Mesothelial cell of epicardium (in vitro differentiated cells): ENCODE measurements around the gene FGFR1OP2. TPM values are rescaled to one million over a fixed set of nuclear protein-coding genes. Genes with fewer than 3 reads are reported as not detected.
A peak's percentile ranks its signal among the peaks of the same experiment; 100 is the strongest.

Experiments
- DNase-seq, 2 experiments: peaks; one replicate each; pipeline ENCODE4 v3.0.0; 2021; ENCODE audit warnings: low spot score in 2 of 2; ENCODE audit not compliant: unreplicated experiment in 2 of 2
- H3K27ac Mint-ChIP-seq: 2 replicates; pipeline ENCODE4 v1.8.0; 2021; ENCODE audit warnings: mixed read lengths
- H3K27me3 Mint-ChIP-seq: 2 replicates; pipeline ENCODE4 v1.8.0; 2021; ENCODE audit warnings: low read depth, mixed read lengths
- H3K36me3 Mint-ChIP-seq: 2 replicates; pipeline ENCODE4 v1.8.0; 2021; ENCODE audit warnings: mixed read lengths
- H3K4me1 Mint-ChIP-seq: 2 replicates; pipeline ENCODE4 v1.8.0; 2021; ENCODE audit warnings: mixed read lengths
- H3K4me3 Mint-ChIP-seq: 2 replicates; pipeline ENCODE4 v1.8.0; 2021; ENCODE audit warnings: mild to moderate bottlenecking, moderate library complexity, mixed read lengths
- H3K9me3 Mint-ChIP-seq: 2 replicates; pipeline ENCODE4 v1.8.0; 2021; ENCODE audit warnings: mixed read lengths
- total RNA-seq: library from RNA; stranded (reverse); gene quantifications from 3 replicates; pipeline ENCODE4 v1.2.1, GENCODE V29; 2021
- TF ChIP-seq, protein P1 (sequence below): fragments of 200-600 bp; sonication (generic); IDR thresholded peaks from one replicate; pipeline ENCODE4 v1.5.0; 2021; ENCODE audit warnings: antibody characterized with exemption; ENCODE audit not compliant: unreplicated experiment

The FGFR1OP2 gene
- total RNA-seq, 1 donor from 2014 or later: 52.6 TPM

DNA sequence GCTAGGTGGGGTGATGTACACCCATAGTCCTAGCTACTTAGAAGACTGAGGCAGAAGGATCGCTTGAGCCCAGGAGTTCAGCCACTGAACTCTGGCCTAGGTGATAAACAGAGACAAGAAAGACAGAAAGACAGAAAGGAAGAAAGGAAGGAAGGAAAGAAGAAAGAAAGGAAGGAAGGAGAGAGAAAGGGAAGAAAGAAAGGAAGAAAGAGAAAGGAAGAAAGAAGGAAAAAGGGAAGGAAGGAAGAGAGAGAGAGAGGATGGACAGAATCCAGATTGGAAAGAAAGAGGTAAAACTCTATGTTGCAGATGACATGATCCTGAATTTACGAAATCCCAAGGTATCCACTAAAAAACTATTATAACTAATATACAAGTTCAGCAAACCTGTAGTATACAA, 8.7 kb upstream of the FGFR1OP2 start:
- no peak overlapping the region for H3K27ac Mint-ChIP-seq

DNA sequence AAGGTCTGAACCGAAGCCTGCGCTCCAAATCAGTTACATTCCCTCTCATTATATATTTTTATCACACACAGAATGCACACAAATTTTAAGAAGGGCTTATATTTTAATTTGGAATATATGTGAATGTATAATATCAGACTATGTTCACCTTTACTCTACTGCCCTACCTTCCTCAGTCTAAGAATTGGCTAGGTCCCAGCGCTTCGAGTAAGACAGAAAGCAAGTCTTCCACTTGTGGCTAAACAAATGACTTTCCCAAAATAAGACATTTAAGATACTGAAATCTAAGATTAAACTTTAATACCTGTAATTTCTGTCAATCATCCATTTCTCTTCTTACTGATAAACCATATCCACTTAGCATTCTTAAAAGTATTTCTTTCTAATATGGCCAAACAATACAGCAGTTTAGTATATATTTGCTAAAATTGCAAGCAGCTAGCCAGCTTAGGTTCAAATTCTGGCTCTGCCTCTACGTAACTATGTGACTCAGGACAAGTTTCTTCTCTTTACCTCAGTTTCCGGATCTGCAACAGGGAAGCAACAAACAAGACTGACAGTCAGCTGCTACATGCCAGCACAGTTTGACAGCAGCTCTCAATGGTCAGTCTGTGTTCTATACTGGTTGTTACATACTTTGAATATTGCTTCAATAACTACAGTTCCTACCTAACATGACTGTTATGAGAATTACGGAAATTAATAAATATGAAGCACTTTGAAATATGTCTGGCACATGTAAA, 2.5 kb upstream of the FGFR1OP2 start:
- H3K4me3 Mint-ChIP-seq: peak overlapping the region; percentile 95

More for the DNA sequence above, 8.7 kb upstream of the FGFR1OP2 start:
- Mint-ChIP-seq H3K4me3 (no peak overlapping the region), H3K9me3 (peaks cover 3% of the 10 kb centered on the region), H3K36me3 (peaks cover 26% of the 10 kb centered on the region), H3K4me1 (peaks cover 2% of the 10 kb centered on the region), H3K27me3 (no peaks in the 10 kb centered on the region)
- DNase-seq: no peak
- TF ChIP-seq, protein P1, sequence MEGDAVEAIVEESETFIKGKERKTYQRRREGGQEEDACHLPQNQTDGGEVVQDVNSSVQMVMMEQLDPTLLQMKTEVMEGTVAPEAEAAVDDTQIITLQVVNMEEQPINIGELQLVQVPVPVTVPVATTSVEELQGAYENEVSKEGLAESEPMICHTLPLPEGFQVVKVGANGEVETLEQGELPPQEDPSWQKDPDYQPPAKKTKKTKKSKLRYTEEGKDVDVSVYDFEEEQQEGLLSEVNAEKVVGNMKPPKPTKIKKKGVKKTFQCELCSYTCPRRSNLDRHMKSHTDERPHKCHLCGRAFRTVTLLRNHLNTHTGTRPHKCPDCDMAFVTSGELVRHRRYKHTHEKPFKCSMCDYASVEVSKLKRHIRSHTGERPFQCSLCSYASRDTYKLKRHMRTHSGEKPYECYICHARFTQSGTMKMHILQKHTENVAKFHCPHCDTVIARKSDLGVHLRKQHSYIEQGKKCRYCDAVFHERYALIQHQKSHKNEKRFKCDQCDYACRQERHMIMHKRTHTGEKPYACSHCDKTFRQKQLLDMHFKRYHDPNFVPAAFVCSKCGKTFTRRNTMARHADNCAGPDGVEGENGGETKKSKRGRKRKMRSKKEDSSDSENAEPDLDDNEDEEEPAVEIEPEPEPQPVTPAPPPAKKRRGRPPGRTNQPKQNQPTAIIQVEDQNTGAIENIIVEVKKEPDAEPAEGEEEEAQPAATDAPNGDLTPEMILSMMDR: no peak

DNA sequence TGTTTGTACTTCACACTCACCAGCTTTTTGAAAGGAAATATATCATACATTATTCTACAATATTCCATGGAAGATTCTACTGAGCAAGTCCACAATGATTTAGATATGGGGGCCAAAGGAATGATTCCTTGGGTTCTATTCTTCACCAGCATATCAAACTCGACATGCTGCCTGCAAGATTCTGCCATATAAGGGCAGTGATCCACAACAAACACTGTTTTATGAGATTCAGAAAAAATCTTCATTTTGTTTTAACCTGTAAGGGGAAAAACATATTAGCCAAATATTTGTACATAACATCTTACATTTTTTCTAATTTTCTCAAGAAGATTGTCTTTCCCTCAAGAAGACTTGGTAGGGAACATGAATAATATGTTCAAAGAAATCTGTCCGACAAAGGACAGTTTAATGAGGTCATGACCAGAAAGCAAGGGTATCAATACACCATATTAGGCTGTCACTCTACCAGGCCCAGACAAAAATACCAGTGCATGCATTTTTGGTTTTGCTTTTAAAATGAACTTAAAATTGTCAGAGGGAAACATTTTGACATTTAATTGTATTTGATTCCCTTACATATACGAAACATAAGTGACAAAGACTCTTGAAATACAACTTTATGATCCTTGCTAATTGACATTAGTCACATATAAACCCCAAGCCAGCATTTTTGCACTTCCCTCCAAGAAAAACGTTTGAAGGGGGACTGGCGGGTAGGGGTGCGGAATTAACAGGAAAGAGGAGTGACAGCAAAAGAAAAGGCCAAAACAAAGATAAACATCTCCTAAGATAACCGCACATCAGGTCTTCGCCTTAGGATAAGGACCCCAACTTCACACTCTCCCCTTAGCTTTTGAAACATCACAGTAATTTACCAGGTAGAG, 1.5 kb upstream of the FGFR1OP2 start:
- Mint-ChIP-seq H3K4me3 (peak overlapping the region; percentile 95), H3K36me3 (peaks cover 6% of the 10 kb centered on the region), H3K9me3 (no peaks in the 10 kb centered on the region), H3K27ac (peak overlapping the region; percentile 100), H3K4me1 (peaks cover 37% of the 10 kb centered on the region), H3K27me3 (no peaks in the 10 kb centered on the region)
- no peak for DNase-seq
- TF ChIP-seq, protein P1: no peak

More for the DNA sequence above, 2.5 kb upstream of the FGFR1OP2 start:
- TF ChIP-seq, protein P1: no peak
- no peak for DNase-seq
- Mint-ChIP-seq H3K9me3 (no peaks in the 10 kb centered on the region), H3K27me3 (no peaks in the 10 kb centered on the region), H3K27ac (no peak overlapping the region), H3K4me1 (peaks cover 37% of the 10 kb centered on the region), H3K36me3 (peaks cover 9% of the 10 kb centered on the region)

DNA sequence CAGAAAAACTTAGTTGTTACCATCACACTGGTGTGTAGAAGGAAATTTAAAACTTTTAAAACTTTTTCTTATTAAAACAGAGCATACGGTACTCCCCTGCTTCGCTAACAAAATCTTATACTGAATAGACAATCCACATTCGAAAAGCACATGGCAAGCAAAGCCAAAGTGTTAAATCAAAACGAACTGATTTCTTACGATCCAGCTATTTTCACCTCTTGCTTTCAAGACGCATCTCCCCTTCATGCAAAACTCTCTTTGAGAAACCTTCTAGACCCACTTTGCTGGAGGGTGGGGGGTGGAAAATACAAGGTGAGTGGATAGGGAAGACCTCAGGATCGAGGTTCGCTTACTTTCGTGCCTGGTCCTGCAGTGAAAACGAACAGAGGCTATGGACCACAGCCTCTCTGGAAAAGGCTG, 817 bp upstream of the FGFR1OP2 start:
- H3K36me3 Mint-ChIP-seq: peaks cover 5% of the 10 kb centered on the region
- TF ChIP-seq, protein P1: no peak
- no peak for DNase-seq
- peak overlapping the region; percentile 100 for H3K27ac Mint-ChIP-seq
- no peaks in the 10 kb centered on the region for H3K9me3 Mint-ChIP-seq
- peak overlapping the region; percentile 95 for H3K4me3 Mint-ChIP-seq
- H3K4me1 Mint-ChIP-seq: peaks cover 37% of the 10 kb centered on the region
- no peaks in the 10 kb centered on the region for H3K27me3 Mint-ChIP-seq

DNA sequence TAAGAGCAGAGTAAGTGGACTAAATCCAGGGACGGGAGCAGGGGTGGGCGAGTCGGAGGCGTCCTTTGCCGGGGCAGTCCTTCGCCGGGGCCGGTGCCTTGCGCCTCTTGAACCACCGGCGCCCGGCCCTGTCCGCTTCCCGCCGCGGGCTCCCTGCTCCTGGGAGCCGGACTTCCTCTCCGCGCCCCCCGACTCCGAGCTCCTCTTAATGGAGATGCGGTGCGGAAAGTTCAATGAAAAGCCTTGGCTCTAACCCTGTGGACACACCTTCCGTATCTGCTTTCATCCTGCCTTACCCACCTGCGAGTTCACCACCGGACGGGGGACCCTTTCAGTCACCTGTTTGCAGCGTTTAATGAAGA, 412 bp downstream of the FGFR1OP2 start:
- DNase-seq: peak in 1 of 2 experiments; percentile 40
- H3K36me3 Mint-ChIP-seq: peaks cover 2% of the 10 kb centered on the region
- H3K4me1 Mint-ChIP-seq: peaks cover 37% of the 10 kb centered on the region
- H3K27ac Mint-ChIP-seq: peak overlapping the region; percentile 100
- H3K9me3 Mint-ChIP-seq: no peaks in the 10 kb centered on the region
- TF ChIP-seq, protein P1: no peak
- peak overlapping the region; percentile 95 for H3K4me3 Mint-ChIP-seq
- H3K27me3 Mint-ChIP-seq: no peaks in the 10 kb centered on the region
